ENCODE data around the gene KIF3B.
"Not testable (repeated sequence)": the region's sequence is repeated elsewhere in the genome, so short reads cannot be mapped to it uniquely, and the experiment has no call there.

Gene KIF3B

GRCh38 chr20:32248043-32248442 lies 29.4 kb upstream of the KIF3B start:
- DNase-seq (ENCODE audit: low read depth, low spot score): no peak

DNA sequence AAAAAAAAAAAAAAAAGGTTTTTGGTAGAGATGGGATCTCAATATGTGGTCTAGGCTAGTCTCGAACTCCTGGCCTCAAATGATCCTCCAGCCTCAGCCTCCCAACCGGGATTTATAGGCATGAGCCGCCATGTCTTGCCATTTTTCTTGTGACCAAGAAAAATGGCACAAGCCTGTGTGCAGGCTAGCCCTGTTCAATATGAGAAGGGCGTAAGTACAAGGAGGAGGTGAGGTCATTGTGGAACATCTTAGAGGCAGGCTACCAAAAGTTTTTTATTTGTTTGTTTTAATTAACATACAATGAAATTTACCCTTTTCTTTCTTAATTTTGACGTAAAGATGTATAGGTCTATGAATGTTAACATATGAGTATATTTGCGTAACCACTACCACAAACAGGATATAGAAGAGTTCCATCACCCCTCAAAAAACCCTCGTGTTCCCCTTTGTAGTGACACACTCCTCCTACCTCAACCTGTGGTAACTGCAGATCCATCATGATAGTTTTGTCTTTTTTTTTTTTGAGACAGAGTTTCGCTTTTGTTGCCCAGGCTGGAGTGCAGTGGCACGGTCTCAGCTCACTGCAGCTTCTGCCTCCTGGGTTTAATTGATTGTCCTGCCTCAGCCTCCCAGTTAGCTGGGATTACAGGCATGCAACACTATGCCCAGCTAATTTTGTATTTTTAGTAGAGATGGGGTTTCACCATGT lies 28.3 kb upstream of the KIF3B start:
- DNase-seq (ENCODE audit: low read depth, low spot score): no peak

DNA sequence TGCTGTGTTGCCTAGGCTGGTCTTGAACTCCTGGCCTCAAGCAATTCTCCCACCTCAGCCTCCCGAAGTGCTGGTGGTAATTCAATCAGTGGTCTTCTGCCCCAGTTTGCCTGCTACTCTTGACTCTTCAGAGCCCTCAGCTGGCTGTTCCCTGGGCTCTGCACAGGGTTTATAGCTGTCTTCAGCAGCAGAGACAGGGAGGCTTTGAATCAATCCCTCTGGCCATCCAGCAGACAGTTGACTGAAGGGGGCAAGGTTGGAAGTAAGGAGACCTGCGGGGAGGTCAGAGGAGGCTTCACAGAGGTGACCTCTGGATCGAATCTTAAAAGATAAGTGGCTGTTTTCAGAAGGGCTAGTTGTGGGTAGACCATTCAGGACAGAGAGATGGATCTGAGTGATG lies 26.0 kb upstream of the KIF3B start:
- DNase-seq (ENCODE audit: low read depth, low spot score): no peak

- DNase-seq (ENCODE audit: low read depth, low spot score): peak; percentile 80
Measured at GRCh38 chr20:32252189-32252588, 25.3 kb upstream of the KIF3B start.

DNA sequence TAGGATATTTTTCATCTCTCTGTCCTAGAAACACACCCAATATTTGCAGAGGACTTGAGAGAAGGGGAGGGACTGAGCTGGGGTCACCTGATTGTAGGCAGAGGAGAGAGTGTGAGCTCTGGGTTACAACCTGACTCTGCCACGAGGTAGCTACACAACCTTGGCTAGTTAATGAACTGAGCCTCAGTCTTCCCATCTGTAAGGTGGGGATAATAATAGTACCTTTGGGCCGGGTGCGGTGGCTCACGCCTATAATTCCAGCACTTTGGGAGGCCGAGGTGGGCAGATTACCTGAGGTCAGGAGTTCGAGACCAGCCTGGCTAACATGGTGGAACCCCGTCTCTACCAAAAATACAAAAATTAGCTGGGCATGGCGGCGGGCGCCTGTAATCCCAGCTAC lies 16.5 kb upstream of the KIF3B start:
- DNase-seq (ENCODE audit: low read depth, low spot score): not testable (repeated sequence)

- DNase-seq (ENCODE audit: low read depth, low spot score): no peak
Measured at GRCh38 chr20:32261644-32262043, 15.8 kb upstream of the KIF3B start.

DNA sequence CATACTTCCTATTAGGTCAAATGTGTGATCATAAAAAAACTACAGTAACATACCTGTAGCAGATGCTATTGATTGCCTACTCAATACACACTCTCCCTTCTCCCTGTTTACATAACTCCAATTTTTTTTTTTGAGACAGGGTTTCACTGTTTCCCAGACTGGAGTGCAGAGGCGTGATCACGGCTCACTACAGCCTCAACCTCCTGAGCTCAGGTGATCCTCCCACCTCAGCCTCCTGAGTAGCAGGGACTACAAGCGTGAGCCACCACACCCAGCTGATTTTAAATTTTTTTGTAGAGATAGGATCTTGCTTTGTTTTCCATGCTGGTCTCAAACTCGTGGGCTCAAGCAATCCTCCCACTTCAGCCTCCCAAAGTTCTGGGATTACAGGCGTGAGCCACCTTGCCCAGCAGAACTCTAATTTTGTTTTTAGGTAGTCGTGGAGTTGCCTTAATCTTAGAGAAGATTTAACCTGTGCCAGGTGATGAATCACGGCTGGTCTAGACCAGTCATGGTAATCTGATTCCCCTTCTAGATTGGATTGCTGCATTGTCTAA lies 14.0 kb upstream of the KIF3B start:
- no peak for DNase-seq (ENCODE audit: low read depth, low spot score)

- DNase-seq (ENCODE audit: low read depth, low spot score): no peak
Measured at GRCh38 chr20:32271620-32272019, 5.8 kb upstream of the KIF3B start.

GRCh38 chr20:32274359-32274758 lies 3.1 kb upstream of the KIF3B start:
- no peak for DNase-seq (ENCODE audit: low read depth, low spot score)

- not testable (repeated sequence) for DNase-seq (ENCODE audit: low read depth, low spot score)
Measured at GRCh38 chr20:32275163-32275562, 2.3 kb upstream of the KIF3B start.

- DNase-seq (ENCODE audit: low read depth, low spot score): no peak
Measured at GRCh38 chr20:32278199-32278643, 770 bp downstream of the KIF3B start.

DNA sequence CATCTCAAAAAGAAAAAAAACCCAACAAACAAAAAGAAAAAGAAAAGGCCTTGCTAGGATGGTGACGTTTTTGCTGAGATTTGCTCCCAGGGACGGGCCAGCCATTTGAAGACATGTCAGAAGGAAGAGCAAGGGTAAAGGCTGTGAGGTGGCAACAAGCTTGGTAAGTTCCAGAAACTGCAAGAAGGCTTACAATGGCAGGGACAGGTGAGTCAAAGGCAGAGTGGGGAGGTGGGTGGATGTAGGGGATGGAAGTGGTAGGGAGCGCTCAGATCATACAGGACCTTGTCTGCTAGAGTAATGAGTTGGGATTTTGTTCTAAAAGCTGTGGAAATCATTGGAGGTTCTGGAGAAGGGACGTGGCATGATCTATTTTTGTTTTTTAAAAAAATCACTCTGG lies 4.3 kb downstream of the KIF3B start:
- DNase-seq (ENCODE audit: low read depth, low spot score): no peak

DNA sequence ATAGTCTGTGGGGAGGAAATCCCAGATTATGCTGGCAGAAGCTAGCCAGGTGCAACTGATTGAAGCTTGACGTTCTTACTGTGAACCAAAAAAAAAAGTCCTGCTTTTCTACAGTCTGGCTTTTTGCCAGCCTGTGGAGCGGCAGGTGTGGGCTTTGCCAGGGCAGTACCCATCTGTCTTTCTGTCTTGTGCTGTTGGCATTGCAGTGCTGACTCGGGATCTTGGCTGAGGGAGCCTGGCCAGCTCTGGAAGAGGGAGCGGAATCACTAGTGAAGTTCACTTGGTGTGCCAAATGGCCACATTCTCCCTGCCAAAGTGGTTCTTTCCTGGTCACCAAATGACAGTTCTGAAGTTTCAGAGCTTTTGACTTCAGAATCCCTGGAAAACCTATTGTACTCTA lies 5.0 kb downstream of the KIF3B start:
- no peak for DNase-seq (ENCODE audit: low read depth, low spot score)

DNA sequence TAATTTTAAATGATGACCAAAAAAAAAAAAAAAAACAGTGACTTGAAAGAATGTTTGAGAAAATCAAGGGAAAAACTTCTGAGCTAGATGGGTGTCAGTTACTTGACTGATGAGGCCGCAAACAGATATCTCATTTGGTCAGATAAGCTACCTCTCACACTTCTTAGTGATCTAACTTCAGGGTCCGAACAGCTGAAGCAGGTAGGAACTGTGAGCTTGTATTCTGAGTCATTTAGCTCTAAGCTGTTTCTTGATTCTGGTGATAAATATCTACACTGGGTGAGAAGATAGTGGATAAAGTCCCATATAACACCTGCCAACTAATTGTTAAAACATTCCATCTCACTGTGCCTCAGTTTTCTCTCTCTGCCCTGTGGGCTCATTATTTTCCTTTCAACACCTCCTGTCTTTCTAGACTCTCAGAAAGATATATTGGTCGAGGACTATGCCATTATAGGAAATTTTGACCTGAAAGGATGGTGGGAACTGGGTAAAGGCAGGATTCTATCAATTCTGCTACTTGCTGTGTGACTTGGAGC lies 7.7 kb downstream of the KIF3B start:
- DNase-seq (ENCODE audit: low read depth, low spot score): no peak

DNA sequence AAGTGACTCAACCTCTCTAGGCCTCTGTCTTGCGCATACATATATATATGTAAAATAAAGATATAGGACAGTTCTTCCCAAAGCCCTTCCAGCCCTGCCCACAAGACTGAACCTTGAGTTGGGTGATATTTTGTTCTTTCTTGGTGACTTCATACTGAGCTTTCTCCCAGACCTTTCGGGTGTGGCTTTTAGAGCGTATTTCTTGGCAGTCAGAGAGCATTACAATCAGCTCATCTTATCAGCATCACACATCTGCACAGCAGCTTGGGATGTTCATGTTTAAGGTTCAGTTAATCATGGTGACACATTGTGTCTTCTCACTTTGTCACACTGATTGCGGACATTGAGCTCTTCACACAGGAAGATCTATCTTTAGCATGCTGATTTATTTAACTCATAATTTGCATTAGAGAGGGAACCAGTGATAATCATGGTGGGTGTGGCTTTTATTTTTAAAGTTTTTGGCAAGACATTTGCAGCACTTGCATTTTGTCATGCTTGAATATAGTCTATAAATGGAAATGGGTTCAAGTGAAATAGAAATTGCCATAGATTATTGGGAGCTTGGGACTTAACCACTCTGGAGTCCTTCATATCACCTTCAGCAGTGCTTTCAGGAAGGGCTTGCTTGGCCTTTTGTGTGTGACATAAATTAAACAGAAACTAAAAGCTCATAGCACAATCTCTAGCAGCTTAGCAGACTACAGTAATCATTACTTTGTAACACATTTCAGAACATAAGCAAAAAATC lies 8.3 kb downstream of the KIF3B start:
- DNase-seq (ENCODE audit: low read depth, low spot score): no peak

GRCh38 chr20:32287231-32287638 lies 9.8 kb downstream of the KIF3B start:
- DNase-seq (ENCODE audit: low read depth, low spot score): no peak

DNA sequence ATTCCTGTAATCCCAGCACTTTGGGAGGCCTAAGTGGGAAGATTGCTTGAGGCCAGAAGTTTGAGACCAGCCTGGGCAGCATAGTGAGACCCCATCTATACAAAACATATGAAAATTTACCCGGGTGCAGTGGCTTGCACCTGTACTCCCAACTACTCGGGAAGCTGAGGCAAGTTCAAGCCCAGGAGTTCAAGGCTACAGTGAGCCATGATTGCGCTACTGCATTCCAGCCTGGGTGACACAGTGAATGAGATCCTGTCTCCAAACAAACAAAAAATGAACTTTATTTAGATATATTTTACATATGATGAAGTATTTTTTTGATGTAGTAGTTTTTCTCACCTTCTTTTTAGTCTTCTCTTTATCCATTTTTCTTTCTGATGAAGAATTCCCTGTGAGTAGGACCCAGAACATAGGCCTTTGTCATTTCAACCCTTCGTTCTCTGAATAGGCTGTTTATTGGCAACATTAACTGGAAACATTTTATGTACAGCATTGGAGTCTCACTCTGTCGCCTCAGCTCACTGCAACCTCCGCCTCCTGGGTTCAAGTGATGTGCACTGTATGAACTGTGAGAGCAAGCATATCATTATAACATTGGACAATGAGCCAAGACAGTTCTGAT lies 10.9 kb downstream of the KIF3B start:
- no peak for DNase-seq (ENCODE audit: low read depth, low spot score)

- DNase-seq (ENCODE audit: low read depth, low spot score): not testable (repeated sequence)
Measured at GRCh38 chr20:32289299-32289660, 11.8 kb downstream of the KIF3B start.

DNA sequence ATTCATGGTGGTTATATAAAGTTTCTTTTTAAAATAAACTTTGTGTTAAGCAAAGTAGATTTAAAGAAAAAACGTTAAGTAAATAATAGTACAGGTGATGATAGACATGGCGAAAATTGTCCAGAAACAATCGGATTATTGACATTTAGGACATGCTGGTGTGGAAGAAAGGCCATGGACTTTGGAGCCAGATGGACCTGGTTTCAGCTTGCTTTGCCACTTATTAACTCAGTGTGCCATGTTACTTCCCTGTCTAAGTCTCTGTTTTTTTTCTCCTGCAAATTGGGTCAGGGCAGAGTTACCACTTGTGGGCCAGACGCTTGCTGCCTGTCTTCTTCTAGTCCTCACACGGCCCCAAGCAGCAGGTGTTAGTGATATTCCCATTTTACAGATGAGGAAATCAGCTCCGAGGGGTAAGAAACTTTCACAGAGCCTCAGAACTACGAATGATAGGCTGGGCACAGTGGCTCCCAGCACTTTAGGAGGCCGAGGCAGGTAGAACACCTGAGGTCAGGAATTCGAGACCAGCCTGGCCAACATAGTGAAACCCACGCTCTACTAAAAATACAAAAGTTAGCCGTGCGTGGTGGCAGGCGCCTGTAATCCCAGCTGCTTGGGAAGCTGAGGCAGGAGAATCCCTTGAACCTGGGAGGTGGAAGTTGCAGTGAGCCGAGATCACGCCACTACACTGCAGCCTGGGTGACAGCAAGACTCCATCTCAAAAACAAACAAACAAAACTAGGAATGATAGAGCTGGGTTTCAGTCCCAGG lies 12.4 kb downstream of the KIF3B start:
- no peak for DNase-seq (ENCODE audit: low read depth, low spot score)

DNA sequence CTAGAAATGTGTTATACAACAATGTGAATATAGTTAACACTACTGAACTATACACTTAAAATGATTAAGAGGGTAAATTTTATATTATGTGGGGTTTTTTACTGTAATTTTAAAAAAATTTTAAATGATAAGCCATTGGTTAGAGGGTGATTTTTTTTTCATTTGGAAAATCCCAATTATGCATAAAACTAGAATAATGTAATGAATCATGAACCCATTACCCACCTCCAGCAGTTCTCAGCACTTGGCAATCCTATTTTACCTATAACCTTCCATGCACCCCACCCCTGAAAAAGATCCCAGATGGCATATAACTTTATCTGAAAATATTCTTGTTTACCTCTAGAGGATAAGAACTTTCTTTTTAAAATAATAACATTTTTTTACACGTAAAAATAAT lies 13.7 kb downstream of the KIF3B start:
- no peak for DNase-seq (ENCODE audit: low read depth, low spot score)

GRCh38 chr20:32292548-32292947 lies 15.1 kb downstream of the KIF3B start:
- no peak for DNase-seq (ENCODE audit: low read depth, low spot score)
